Stimulated activated CD8-positive, alpha-beta memory T cell treated with anti-CD3 and anti-CD28 coated beads, Interleukin-12 subunit alpha, Interleukin-12 subunit beta, amount 100 ng/mL, for 1 hour (primary cell): ENCODE data around the gene COL23A1.
"Not testable (repeated sequence)": the region's sequence is repeated elsewhere in the genome, so short reads cannot be mapped to it uniquely, and the experiment has no call there.

Experiments
- DNase-seq: peaks from one replicate; pipeline ENCODE4 v3.0.0-alpha.2; 2020; ENCODE audit warnings: low read depth

The COL23A1 gene

GRCh38 chr5:178376921-178377582, 213.1 kb downstream of the COL23A1 start:
- no peak for DNase-seq

GRCh38 chr5:178375348-178375747, 214.8 kb downstream of the COL23A1 start:
- DNase-seq: no peak

GRCh38 chr5:178373711-178374110, 216.5 kb downstream of the COL23A1 start:
- DNase-seq: no peak

GRCh38 chr5:178372142-178372571, 218.0 kb downstream of the COL23A1 start:
- no peak for DNase-seq

- no peak for DNase-seq
These were observed 218.7 kb downstream of the COL23A1 start for GRCh38 chr5:178371362-178372111.

GRCh38 chr5:178370102-178370501, 220.1 kb downstream of the COL23A1 start:
- DNase-seq: no peak

GRCh38 chr5:178369469-178369868, 220.7 kb downstream of the COL23A1 start:
- DNase-seq: not testable (repeated sequence)

GRCh38 chr5:178368716-178369300, 221.4 kb downstream of the COL23A1 start:
- DNase-seq: no peak

- no peak for DNase-seq
These were observed 221.9 kb downstream of the COL23A1 start for GRCh38 chr5:178368274-178368673.

GRCh38 chr5:178367736-178368120, 222.5 kb downstream of the COL23A1 start:
- DNase-seq: no peak

GRCh38 chr5:178366998-178367735, 223.0 kb downstream of the COL23A1 start:
- DNase-seq: no peak

- no peak for DNase-seq
These were observed 224.4 kb downstream of the COL23A1 start for GRCh38 chr5:178365501-178366440.

- no peak for DNase-seq
These were observed 225.9 kb downstream of the COL23A1 start for GRCh38 chr5:178364326-178364675.

- DNase-seq: no peak
These were observed 226.5 kb downstream of the COL23A1 start for GRCh38 chr5:178363501-178364325.

- DNase-seq: no peak
These were observed 228.3 kb downstream of the COL23A1 start for GRCh38 chr5:178361657-178362445.

GRCh38 chr5:178360926-178361235, 229.3 kb downstream of the COL23A1 start:
- DNase-seq: no peak

GRCh38 chr5:178360222-178360925, 229.8 kb downstream of the COL23A1 start:
- DNase-seq: no peak

- DNase-seq: no peak
These were observed 230.5 kb downstream of the COL23A1 start for GRCh38 chr5:178359738-178360137.

- DNase-seq: no peak
These were observed 232.5 kb downstream of the COL23A1 start for GRCh38 chr5:178357678-178358077.
